Heart left ventricle (tissue), 16 donors: Measurements from ENCODE around the gene GIPC1. TPM values are rescaled to one million over a fixed set of nuclear protein-coding genes. Genes with fewer than 3 reads are reported as not detected.

Experiments used
- ATAC-seq, 4 donors: fragments of 200-7000 bp; cut with Tn5 transposase; one replicate each; pipeline ENCODE4 v1.9.1; 2020 to 2022; ENCODE audit warnings: moderate library complexity in 4 of 4, mild to moderate bottlenecking in 3 of 4, moderate number of reproducible peaks in 1 of 4
- DNase-seq, 5 donors: peaks; one replicate each; pipeline ENCODE4 v3.0.0-alpha.2; 2020
- H3K27ac ChIP-seq, 12 donors: fragments of 200-600 bp; sonication (generic) in 4 of 12; one replicate each; pipeline versions ENCODE4 v1.5.0 to v1.8.0; 2016 to 2022; ENCODE audit warnings: mild to moderate bottlenecking in 2 of 12
- H3K27me3 ChIP-seq, 9 donors: fragments of 200-600 bp; sonication (generic) in 2 of 9; one replicate each; pipeline versions ENCODE4 v1.5.1 to v1.8.0; 2016 to 2022; ENCODE audit warnings: mild to moderate bottlenecking in 3 of 9
- H3K36me3 ChIP-seq, 9 donors: fragments of 200-600 bp; sonication (generic) in 2 of 9; one replicate each; pipeline versions ENCODE4 v1.5.0 to v1.8.0; 2018 to 2022; ENCODE audit warnings: mild to moderate bottlenecking in 2 of 9
- H3K4me1 ChIP-seq, 12 donors: fragments of 200-600 bp; sonication (generic) in 4 of 12; one replicate each; pipeline versions ENCODE4 v1.5.0 to v1.8.0; 2016 to 2022; ENCODE audit warnings: mild to moderate bottlenecking in 3 of 12
- H3K4me3 ChIP-seq, 12 donors: fragments of 200-600 bp; sonication (generic) in 4 of 12; one replicate each; pipeline versions ENCODE4 v1.5.0 to v1.8.0; 2017 to 2022; ENCODE audit warnings: mild to moderate bottlenecking in 9 of 12, moderate library complexity in 4 of 12
- H3K9me3 ChIP-seq, 12 donors: fragments of 200-600 bp; sonication (generic) in 4 of 12; one replicate each; pipeline versions ENCODE4 v1.5.0 to v1.8.0; 2016 to 2022; ENCODE audit warnings: mild to moderate bottlenecking in 1 of 12
- CTCF ChIP-seq, 12 donors: fragments of 200-600 bp; sonication (generic) in 4 of 12; IDR thresholded peaks; one replicate each; pipeline versions ENCODE4 v1.5.0 to v1.8.0; 2018 to 2022; ENCODE audit warnings: antibody characterized with exemption in 12 of 12, mild to moderate bottlenecking in 5 of 12
- POLR2A ChIP-seq, 2 donors: fragments of 450-650 bp; IDR thresholded peaks; one replicate each; pipeline ENCODE4 v1.6.1; 2017; ENCODE audit warnings: antibody characterized with exemption in 2 of 2, mild to moderate bottlenecking in 2 of 2, moderate library complexity in 2 of 2
- WGBS, 4 donors: extraction: QIAGEN DNeasy Blood & Tissue Kit in 2 of 4; methylation state at CpG; one replicate each; pipeline versions ENCODE4 v1.1.5 to v1.1.7; 2013 to 2018; 5-methylcytosine and 5-hydroxymethylcytosine counted together
- intact Hi-C, 10 donors: fragments of 100-400 bp; cut with DNase I; formaldehyde crosslinking; loops; one replicate each; pipeline versions ENCODE4 v1.11.1 to v1.14.2; 2022
- polyA plus RNA-seq, 2 donors: library from polyadenylated mRNA; stranded (reverse); fragments of 200-250 nt; gene quantifications; one replicate each; pipeline ENCODE4 v1.2.3, GENCODE V29; 2013
- total RNA-seq, 9 donors: library from RNA; depleted of rRNA in 2 of 9; stranded (reverse); fragments of >200 nt in 2 of 9; fragmentation: NEBNext Ultra II Directional in 3 of 9; extraction: Animal tissue kit (Norgen Biotek cat#: 25700) in 3 of 9; gene quantifications; one replicate each; pipeline versions ENCODE4 v1.1.0 to v1.2.4, GENCODE V29; 2016 to 2023
- donor health status: ischemic (EF 13 %, LVEDD 7.1; RV severe dilation, severe dysfunction).
- donor health status: healthy with polysubstance abuse.
- donor health status: DM: no; HTN: yes; CAD: no.
- donor health status: DM: no; HTN: no; CAD: no.
- donor health status: ischemic (EF 25% LVEDD 6.9; RV normal size, moderate dysfunction).
- donor health status: ischemic (EF 25% LVEDD 5.7; RV mildly dilated, moderate dysfunction).
- donor health status: healthy.
- donor health status: DM: yes; HTN: yes; CAD: no.
- donor health status: ischemic (EF 35%, LVEDD 5.7; RV mildly dilated, moderate dysfunction).
- donor health status: nonischemic (EF 11% LVEDD 7.7; RV severe dilation, severe dysfunction).
- donor health status: DM: yes; HTN: yes; CAD: no.
- donor health status: PGD.
- donor health status: ischemic (EF 29% LVEDD 5.4; RV normal size, mild dysfunction).
- donor health status: nonischemic (EF 23%, LVEDD 6.1; RV moderate dilation, normal function).

The GIPC1 gene
- total and polyA plus RNA-seq, 11 donors, result 44.9 to 87.4 (median 49.7) TPM

- peaks cover 0 to 35% (median 16%) of the 10 kb centered on the region in 9 donors for H3K27me3 ChIP-seq
- WGBS, 4 donors, result 64 to 84% (median 67%) methylated on average over 10 of the region's 10 CpGs
- TF ChIP-seq CTCF (IDR thresholded peaks at IDR 0.05) (no peak), POLR2A (IDR thresholded peaks at IDR 0.05) (no peak)
- ATAC-seq, result no peak
- H3K4me3 ChIP-seq, result no peak overlapping the region
- H3K4me1 ChIP-seq, result peaks cover 1 to 47% (median 19%) of the 10 kb centered on the region in 12 donors
- DNase-seq, result peak in 1 of 5 donors; percentile 20
- intact Hi-C loops, result loop anchor here in 7 of 10 donors (5.0 to 10.0 kb wide), 6 partner anchors 35 to 343 kb away; partner anchors contain the start of gene ASF1B (in 1 of the 7)
- H3K27ac ChIP-seq, result peak overlapping the region in 3 of 12 donors; percentile 16 to 43 (median 30)
- H3K36me3 ChIP-seq, result peaks cover 0 to 48% (median 32%) of the 10 kb centered on the region in 9 donors
- H3K9me3 ChIP-seq, result no peaks in the 10 kb centered on the region
Measured at GRCh38 chr19:14477418-14478112, 18.4 kb downstream of the GIPC1 start.

- ATAC-seq, result peak; percentile 15 to 33 (median 21)
- 64 to 71% (median 66%) methylated on average over 26 of the region's 26 CpGs for WGBS, 4 donors
- H3K9me3 ChIP-seq, result no peaks in the 10 kb centered on the region
- H3K4me3 ChIP-seq, result no peak overlapping the region
- peaks cover 0 to 39% (median 16%) of the 10 kb centered on the region in 9 donors for H3K27me3 ChIP-seq
- peak in 2 of 5 donors; percentile 40 to 51 for DNase-seq
- TF ChIP-seq CTCF (IDR thresholded peaks at IDR 0.05) (no peak), POLR2A (IDR thresholded peaks at IDR 0.05) (no peak)
- H3K27ac ChIP-seq, result peak overlapping the region in 1 of 12 donors; percentile 16
- intact Hi-C loops, result loop anchor here in 7 of 10 donors (5.0 to 10.0 kb wide), 6 partner anchors 35 to 342 kb away; partner anchors contain the start of gene ASF1B (in 1 of the 7)
- H3K4me1 ChIP-seq, result peaks cover 4 to 55% (median 24%) of the 10 kb centered on the region in 12 donors
- peaks cover 0 to 40% (median 28%) of the 10 kb centered on the region in 9 donors for H3K36me3 ChIP-seq
Measured at GRCh38 chr19:14476673-14477401, 19.1 kb downstream of the GIPC1 start.

GRCh38 chr19:14476327-14476672 lies 19.6 kb downstream of the GIPC1 start:
- H3K9me3 ChIP-seq, result no peaks in the 10 kb centered on the region
- peaks cover 0 to 39% (median 16%) of the 10 kb centered on the region in 9 donors for H3K27me3 ChIP-seq
- TF ChIP-seq CTCF (IDR thresholded peaks at IDR 0.05) (no peak), POLR2A (IDR thresholded peaks at IDR 0.05) (no peak)
- no peak overlapping the region for H3K27ac ChIP-seq
- 84 to 96% (median 88%) methylated on average over 6 to 7 of the region's 7 CpGs for WGBS, 4 donors
- ATAC-seq (no peak), DNase-seq (no peak)
- intact Hi-C loops, result loop anchor here in 7 of 10 donors (5.0 to 10.0 kb wide), 6 partner anchors 34 to 341 kb away; partner anchors contain the start of gene ASF1B (in 1 of the 7)
- no peak overlapping the region for H3K4me3 ChIP-seq
- peaks cover 4 to 56% (median 24%) of the 10 kb centered on the region in 12 donors for H3K4me1 ChIP-seq
- peaks cover 0 to 43% (median 28%) of the 10 kb centered on the region in 9 donors for H3K36me3 ChIP-seq
